ENCODE results near the gene IP6K1.
A peak's percentile ranks its signal among the peaks of the same experiment; 100 is the strongest.
"Not testable (repeated sequence)": the region's sequence is repeated elsewhere in the genome, so short reads cannot be mapped to it uniquely, and the experiment has no call there.

IP6K1 gene

DNA sequence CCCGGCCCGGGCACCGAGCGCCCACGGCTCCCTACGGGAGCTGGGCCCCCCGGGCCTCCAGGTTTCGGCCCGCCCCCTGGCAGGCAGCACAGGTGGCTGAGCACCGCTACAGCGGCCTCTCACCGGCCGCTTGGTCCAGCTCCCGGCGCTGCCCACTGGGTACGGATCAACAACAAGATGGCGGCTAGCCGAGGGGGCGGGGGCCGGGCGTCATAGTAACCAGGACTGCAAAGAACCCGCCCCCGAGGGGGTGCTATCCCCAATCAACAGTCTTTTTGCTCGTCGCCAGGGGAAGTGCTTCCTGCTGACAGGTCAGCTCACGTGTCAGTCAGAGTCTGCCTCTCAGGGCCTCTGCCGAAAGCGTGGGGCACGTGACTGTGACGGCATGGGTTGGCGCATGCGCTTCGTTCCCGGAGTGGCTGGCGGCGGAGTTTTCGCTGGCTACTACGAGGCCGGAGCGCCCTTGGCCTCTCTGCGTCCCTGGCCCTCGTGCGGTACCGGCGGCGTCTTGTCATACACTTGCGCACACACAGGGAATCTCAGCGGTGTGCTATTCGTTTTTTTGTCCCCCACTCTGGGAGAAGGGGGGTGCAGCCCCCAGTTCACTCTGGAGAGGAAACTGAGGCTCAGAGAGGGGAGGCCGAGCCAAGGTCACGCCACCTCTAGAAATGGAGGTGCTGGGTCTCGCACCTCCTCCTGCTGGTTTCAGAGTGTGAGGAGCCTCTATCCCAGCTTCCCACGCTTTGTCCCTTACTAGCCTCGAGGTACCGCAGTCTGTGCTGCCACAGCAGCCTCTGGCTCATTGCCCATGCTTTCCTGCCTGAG, at the start of gene IP6K1:
Gene IP6K1, minus strand, starts transcription at position 186 of the 825 bp plus-strand sequence. CDS start 38,502 bp downstream, outside the sequence.
- DNase-seq (ENCODE audit: low read depth in 2 of 3, low spot score in 2 of 3): peak; percentile 90 to 99 (median 97)

DNA sequence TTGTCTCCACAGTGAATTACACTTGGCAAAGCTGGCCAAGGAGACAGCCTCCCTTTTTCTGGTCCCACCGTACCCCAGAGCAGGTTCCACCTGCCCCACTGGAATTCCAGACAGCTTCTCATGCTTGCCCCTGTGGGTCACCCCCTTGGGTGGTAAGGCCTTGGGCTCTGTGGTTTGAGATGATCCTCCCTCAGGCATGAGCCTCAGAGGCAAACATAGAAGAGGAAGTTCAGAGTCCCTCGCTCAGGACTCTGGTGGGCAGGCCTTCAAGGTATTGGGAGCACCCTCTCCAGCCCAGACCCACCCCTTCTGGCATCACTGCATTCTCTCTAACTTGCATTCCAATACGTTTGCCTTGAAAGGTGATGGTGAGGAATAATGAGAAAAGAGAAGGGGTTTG, 45.0 kb upstream of the IP6K1 start:
- DNase-seq (ENCODE audit: low read depth in 2 of 3, low spot score in 2 of 3): no peak

DNA sequence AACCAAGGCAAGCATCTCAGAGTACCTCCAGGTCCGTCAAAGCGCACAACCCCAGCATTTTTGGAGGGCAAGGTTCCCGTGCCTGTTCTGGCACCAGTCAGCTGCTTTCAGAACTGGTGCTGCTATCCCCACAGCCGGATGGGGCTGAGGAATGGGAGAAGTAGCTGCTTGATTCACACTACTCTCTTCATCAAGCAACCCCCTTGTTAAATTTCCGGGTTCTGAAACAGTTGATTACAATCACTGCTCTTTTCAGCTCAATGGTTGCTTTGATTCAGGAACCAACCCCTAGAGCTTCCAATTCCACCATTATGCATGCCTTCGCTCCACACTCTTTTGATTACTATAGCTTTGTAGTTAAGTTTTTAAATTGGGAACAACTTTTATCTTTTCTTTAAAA, 39.7 kb upstream of the IP6K1 start:
- DNase-seq (ENCODE audit: low read depth in 2 of 3, low spot score in 2 of 3): no peak

DNA sequence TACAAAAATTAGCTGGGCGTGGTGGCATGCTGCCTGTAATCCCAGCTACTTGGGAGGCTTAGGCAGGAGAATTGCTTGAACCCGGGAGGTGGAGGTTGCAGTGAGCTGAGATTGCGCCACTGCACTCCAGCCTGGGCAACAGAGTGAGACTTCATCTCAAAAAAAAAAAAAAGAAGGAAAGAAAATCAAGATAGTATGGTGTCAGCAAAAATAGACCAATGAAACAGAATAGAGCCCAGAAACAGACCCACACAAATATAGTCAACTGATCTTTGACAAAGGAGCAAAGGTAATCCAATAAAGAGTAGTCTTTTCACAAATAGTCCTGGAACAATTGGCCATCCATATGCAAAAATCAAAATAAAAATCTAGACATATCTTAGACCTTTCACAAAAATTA, 36.8 kb upstream of the IP6K1 start:
- not testable (repeated sequence) for DNase-seq (ENCODE audit: low read depth in 2 of 3, low spot score in 2 of 3)

DNA sequence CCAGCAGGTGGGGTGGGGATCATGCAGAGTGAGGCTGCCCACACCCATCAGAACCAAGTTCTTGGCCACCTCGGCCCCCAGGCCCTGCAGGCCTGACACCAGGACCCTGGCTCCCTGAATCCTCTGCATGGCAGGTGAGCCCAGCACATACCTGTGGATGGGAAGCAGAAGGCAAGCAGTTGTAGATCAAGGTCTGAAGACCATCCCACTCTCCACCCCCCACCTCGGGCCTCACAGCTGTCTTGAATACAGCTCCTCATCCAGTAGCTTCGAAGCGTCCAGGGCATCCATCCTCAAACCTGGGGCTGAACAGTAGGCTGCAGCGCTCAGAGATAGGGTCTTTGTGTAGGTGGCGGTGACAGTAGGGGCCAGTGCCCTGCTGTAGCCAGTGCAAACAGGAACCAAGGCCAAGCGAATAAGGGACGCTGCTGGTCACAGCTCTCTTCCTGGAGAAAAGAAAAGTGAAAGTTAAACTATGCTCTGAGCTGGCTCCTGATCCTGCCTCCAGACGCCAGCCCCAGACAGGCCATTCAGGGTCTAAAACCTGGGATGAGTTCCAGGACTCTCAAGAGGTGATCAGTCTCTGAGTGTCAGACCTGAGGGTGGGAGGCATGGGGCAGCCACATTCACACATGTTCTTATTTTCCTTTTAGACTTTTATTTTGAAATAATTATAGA, 27.3 kb upstream of the IP6K1 start, which contains the start of gene UBA7:
Gene UBA7, minus strand, starts transcription at position 457 of the 678 bp plus-strand sequence. Its CDS starts 166 bp downstream, at position 291.
- DNase-seq (ENCODE audit: low read depth in 2 of 3, low spot score in 2 of 3): no peak

DNA sequence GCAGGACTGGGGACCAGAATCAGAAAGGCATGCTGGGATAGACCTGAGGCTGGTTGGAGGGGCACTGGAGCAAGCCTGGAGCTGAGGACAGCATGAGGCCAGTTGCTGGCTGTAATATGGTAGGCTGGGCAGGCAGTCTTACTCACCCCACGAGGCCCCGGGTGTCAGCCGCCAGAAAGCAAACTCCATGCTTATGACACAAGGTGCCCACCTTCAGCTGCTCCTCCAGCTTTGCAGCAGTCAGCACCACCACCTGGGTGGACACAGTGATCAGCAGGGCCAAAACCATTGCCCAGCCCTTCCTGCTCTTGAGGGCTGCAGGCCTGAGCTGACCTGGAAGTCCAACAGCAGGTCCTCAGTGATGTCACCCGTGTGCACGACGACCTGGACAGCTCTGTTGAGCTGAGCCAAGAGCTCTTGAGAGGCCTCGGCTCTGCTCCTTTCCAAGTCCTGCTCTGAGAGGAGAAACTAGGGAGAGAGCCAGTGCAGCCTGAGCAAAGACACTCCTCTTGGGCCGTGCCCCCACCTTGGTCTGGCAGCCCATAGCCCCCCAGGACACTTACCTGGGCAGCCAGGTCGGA, 26.7 kb upstream of the IP6K1 start:
- DNase-seq (ENCODE audit: low read depth in 2 of 3, low spot score in 2 of 3): no peak

DNA sequence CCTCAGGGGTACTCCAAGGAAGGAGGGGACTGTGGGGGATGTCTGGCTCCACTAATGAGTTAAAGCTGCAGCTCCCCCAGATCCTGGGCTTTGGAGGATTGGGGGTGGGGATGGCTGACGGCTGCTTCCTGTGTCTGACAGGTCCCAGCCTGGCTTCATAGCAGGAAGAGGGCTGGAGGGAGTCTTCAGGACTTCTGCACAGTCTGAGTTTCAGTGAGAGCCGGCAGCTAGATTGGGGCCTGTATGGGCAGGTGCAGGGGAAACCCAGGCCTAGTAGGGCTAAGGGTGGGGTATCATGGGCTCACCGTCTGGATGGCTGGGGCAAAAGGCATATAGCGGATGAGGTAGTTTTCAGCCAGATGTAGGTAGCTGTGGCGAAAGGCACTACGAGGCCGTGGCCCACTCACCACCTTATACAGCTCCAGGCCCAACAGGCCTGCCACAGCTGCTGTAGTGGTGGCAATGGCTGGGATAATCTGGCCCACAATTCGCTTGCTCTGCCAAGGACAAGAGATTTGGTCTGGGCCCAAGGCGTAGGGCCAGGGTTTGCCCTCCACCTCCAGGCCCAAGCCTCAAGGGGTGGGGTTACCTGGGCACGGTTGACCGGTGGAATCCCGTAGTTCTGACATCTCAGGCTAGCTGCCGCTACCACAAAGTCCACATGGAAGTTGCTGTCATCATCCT, 21.2 kb upstream of the IP6K1 start:
- DNase-seq (ENCODE audit: low read depth in 2 of 3, low spot score in 2 of 3): no peak

DNA sequence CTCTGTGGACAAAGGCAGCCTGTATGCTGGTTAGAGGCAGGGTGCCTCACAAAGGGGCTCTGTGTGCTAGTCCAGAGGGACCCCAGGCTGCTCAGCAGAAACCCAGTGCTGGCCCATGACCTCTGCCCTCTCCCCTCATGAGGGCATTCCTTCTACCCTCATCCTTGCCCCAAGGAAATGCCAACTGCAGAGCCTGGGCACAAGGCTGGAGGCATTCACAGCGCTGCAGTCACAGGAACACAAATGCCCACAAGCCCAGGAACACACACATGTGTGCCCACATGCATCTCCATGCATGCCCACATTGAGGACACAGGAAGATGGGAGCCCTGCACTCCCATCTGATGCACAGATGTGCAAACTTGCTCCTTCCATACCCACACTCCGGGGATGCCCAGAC, 20.5 kb upstream of the IP6K1 start:
- no peak for DNase-seq (ENCODE audit: low read depth in 2 of 3, low spot score in 2 of 3)

DNA sequence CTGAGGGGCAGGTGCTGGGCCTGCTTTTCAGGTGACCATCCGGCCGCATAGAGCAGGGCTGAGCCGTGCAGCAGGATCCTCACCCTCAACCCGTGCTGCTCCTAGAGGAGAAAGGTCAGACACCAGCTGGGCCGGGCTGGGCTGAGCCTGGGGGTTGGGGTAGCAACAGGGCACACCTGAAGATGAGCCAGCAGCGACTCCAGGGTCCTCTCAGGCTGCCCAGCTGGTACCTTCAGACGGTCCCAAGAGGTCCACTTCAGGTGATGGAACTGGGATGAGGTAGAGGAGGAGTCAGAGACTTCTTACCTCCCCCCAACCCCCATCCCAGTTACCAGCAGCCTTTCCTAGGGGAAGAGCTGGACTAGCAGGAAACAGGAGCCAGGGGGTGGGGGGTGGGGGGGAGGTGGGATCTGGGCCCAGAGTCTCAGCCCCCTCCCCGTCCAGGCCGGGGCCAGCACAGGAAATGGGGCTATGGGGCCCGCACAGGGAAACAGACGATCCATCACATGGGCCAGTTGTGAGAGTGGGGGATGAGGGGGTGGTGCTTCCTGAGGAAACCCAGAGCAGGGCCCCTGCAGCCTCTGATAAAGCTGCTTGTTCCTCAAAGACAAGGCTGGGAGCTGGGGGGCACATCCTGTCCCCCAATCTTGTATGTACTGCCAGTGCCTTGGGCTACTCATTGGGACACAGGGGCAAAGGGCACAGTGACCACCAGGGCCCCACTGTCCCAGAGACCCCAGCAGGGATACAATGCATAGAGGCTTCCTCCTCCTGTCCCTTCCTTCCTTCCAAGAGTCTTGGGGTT, 19.8 kb upstream of the IP6K1 start:
- no peak for DNase-seq (ENCODE audit: low read depth in 2 of 3, low spot score in 2 of 3)

DNA sequence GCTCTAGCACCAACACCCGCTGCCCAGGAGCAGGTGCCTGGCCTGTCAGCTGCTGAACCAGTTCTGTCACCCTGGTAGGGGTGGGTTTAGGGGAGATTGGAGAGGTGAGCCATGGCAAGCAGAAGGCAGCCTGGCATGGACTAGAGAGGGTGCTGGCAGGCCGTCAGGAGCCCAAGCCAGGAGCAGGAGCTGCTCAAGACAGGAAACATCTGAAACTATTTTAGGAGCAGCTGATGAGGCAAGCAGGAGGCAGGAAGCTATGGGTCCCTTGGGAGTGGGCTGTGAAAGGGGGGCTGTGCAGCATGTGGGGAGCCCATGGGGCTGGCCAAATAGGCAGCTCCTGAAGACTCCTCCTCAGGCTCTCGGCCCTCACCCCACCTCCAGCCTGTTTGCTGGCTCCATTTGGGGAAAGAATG, 19.0 kb upstream of the IP6K1 start:
- no peak for DNase-seq (ENCODE audit: low read depth in 2 of 3, low spot score in 2 of 3)

DNA sequence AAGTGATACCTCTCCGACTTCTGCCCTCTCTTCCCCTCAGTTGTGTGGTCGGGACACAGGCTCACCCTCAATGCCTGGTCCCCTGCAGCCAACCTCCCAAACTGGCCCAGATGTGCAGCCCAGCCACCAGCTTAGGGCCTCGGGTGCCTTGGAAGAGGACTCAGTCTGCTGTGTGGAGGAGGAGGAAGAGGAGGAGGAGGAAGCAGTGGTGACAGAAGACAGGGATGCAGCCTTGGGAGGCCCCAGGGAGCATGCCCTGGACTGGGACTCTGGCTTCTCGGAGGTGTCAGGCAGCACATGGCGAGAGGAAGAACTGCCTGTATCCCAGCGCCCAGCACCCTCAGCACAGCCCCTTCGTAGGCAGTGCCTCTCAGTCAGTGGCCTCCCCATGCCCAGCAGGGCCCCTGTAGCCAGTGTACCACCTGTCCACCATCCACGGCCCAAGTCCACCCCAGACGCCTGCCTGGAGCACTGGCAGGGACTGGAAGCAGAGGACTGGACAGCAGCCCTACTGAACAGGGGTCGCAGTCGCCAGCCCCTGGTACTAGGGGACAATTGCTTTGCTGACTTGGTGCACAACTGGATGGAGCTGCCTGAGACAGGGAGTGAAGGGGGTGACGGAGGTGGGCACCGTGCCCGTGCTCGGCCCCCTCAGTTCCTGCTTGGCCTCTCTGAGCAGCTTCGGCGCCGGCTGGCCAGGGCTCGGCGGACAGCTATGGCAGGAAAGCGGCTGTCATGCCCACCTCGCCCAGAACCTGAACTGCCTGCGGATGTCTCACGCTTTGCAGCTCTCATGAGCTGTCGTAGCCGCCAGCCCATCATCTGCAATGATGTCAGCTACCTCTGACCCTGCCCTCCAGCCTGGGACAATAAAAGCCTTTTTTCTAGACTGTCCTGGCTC, 18.0 kb upstream of the IP6K1 start:
- no peak for DNase-seq (ENCODE audit: low read depth in 2 of 3, low spot score in 2 of 3)

DNA sequence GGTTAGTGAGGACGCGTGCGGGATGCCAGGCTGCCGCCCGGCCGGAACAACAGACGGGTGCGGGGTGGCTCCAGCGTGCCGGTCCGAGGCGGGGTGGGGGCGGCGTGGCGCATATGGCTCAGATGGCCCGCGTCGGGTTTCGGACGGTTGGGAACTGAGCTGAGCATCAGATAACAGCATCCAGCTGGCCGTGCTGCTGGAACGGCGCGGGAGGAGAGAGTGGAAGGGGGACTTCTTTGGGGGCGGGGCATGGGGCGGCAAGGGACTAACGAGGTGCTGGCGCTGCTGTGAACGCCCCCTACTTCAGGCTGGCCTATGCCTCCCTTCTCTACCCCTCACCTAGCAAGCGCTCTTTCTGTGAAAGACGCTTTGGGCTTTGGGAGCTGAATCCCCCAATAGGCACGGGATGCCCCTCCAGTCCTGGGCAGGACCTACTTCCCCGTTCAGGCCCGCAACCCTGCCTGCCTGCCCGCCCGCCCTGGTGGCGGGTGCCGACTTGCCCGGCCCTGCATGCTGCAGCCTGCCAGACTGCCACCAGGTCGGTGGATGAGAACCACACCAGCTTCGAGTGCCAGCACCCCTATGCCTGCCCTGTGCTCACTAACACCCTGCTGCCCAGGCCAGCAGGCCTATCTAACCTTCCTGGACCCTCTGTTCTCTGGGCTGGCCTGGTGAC, 17.3 kb upstream of the IP6K1 start:
- DNase-seq (ENCODE audit: low read depth in 2 of 3, low spot score in 2 of 3): no peak

DNA sequence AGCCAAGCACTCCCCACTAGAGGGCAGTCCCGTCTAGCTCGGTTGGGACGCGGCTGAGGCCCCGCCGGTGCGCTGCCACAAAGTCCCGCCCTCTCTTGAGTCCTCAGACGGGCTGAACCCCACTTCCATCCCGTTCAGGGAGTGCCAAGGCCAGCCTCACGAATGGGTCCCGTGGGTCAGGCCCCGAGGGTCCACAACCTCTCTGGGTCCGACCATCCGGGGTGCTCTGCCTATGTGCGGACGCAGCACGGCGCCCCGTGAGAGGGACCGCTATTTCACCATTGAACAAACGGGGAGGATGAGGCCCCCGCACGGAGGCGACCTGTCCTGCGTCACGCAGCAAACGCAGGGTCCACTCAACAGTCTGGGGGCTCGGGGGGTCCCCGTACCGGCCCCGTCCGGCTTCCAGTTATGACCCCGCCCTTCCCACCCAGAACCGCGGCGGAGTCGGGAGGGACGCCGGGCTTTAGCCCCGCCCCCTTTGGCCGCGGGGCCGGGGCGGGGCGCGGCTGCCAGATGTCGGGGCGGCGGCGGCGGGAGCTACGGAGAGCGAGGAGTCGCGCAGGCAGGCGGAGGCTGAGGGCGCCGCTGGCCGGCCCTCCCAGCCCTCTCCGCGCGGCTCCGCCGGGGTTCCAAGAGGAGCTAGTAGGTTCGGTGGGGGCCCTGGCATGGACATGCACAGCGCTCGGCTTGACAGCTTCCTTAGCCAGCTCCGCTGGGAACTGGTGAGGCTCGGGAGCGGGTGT, 16.6 kb upstream of the IP6K1 start, which contains the start of gene INKA1:
Gene INKA1, plus strand, starts transcription at position 543 of the 746 bp plus-strand sequence. Its CDS starts 132 bp downstream, at position 675.
- peak; percentile 66 to 79 (median 78) for DNase-seq (ENCODE audit: low read depth in 2 of 3, low spot score in 2 of 3)

DNA sequence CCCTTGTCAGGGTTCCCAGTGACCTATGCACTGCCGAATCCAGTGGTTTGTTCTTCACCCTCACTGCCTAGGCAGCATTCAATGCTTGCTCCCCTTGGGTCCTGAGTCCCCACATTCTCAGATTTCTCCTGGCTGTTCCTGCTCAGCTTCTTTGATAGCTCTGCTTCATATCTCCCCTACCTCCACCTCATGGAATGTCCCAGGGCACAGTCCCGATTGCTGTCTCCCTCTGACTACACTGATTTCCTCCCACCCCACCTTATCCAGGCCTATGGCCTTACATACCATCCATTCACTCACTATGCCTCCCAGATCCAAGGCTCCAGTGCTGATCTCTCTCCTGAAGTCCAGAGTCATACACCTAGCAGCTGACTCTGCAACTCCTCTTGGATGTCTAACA, 14.8 kb upstream of the IP6K1 start:
- no peak for DNase-seq (ENCODE audit: low read depth in 2 of 3, low spot score in 2 of 3)

DNA sequence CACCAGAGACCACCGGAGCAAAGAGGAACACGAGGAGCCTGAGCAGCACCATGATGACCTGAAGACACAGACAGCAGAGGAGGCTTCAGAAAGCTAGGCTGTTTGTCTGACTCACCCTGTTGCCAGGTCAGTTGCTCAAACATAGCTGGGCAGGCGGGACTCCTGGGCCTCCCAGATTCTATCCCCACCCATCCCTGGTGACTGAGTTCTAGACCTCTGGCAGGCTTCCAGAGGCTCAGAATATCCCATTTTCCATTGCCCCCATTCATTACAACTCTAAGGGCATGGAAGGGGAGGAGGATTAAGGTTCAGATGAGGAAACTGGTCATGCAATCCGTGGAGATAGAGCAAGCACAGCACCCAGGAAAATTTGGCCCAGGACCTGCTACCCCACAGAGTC, 13.4 kb upstream of the IP6K1 start, which contains the start of gene CDHR4:
Gene CDHR4, minus strand, starts transcription at position 113 of the 400 bp plus-strand sequence. Its CDS starts 61 bp downstream, at position 52.
- DNase-seq (ENCODE audit: low read depth in 2 of 3, low spot score in 2 of 3): no peak

DNA sequence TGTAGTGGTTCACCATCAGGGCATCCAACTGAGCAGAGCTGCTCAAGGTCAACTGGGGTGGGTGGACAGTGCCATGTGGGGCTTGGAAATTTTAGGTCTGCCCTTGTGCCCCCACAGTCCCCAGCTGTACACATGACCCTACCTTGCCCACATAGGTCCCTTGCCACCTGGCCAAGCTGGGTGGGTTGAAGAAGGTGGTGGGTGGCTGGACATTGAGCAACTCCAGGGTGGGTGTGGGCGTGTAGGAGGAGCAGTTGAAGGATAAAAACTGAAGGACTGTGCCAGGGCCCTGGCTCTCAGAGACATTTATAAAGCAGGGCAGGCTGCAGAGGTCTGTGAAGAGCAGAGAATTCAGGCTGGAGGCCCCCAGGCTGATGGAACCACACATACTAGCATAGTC, 12.8 kb upstream of the IP6K1 start:
- no peak for DNase-seq (ENCODE audit: low read depth in 2 of 3, low spot score in 2 of 3)

DNA sequence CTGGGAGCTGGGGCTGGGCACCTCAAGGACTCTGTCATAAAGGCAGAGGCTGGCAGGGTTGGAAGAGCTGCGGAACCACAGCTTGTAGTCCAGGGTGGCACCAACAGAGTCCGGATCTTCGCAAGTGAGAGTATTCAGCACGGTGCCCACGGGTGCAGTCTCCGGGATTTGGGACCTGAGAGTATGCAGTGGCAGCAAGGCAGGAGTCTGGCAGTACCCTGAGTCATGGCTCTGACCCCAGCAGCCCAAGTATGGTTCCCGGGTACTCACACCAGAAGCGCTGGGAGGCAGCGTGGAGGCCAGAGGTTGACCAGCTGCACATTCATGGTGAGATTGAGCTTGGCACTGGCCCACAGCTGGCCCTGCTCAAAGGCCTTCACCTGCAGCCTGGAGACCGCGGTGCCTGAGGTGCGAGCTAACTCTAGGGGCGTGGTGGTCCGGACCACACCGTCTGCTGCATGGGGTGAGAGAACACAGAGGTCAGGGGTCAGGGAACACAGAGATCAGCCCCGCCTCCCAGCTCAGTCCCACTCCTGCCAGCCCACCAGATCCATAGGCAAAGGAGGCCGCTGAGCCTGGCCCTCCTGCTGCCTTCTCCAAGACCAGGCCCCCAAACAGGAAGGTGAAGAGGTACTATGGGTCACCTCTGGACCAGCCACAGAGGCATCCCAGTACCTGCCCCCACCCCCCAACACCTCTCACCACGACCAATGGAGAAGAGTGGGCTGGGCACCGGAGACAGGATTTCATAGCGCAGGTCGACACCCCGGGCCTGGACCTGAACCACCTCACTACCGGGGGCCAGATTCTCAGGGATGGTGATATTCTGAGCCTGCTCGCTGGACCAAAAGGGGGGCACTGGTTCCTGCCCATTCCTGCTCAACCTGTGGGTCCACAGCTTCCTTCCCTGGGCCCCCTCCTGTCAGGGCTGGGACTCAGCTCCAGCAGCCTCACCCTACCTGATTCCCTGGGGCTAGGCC, 8.9 kb upstream of the IP6K1 start:
- DNase-seq (ENCODE audit: low read depth in 2 of 3, low spot score in 2 of 3): no peak
